Testis (tissue), 2 donors: ENCODE data around the gene TUBB.

ENCODE experiments used
- CTCF ChIP-seq, 3 experiments: fragments of 450-650 bp in 2 of 3; fragments of 200-600 bp in 1 of 3; sonication (generic) in 1 of 3; IDR thresholded peaks; one replicate each; pipeline ENCODE4 v1.5.1; 2016 to 2019; ENCODE audit warnings: antibody characterized with exemption in 3 of 3, mild to moderate bottlenecking in 2 of 3, moderate library complexity in 1 of 3
- POLR2A ChIP-seq: fragments of 450-650 bp; IDR thresholded peaks from one replicate; pipeline ENCODE4 v1.6.1; 2017; ENCODE audit warnings: antibody characterized with exemption, mild to moderate bottlenecking, moderate library complexity

GRCh38 chr6:30703821-30704220, 16.3 kb upstream of the TUBB start:
- TF ChIP-seq CTCF (IDR thresholded peaks at IDR 0.05) = no peak
- no peak for TF ChIP-seq POLR2A
